ENCODE data around the gene DEDD2. TPM values are rescaled to one million over a fixed set of nuclear protein-coding genes. Genes with fewer than 3 reads are reported as not detected.

DEDD2 gene
- total RNA-seq, 2 experiments from 2014 or later = 35.8 to 40.7 TPM

Other genes starting within 250 kb of the DEDD2 start
- 1 to 10 TPM; 3.4 to 5.6 TPM for gene ATP1A3, start 223.4 kb downstream of the DEDD2 start, total RNA-seq
- under 1 TPM; 0.44 to 0.56 TPM for gene GRIK5, start 147.5 kb downstream of the DEDD2 start, total RNA-seq
- gene ZNF574, start 141.5 kb downstream of the DEDD2 start, total RNA-seq = 10 to 100 TPM; 14.7 to 18.3 TPM
- 10 to 100 TPM; 17.7 to 40.4 TPM for gene POU2F2, start 85.2 kb downstream of the DEDD2 start, total RNA-seq
- 10 to 100 TPM; 21.9 to 24.4 TPM for gene ZNF526, start 2.6 kb upstream of the DEDD2 start, total RNA-seq
- 10 to 100 TPM; 47.3 to 53.8 TPM for gene GSK3A, start 24.9 kb upstream of the DEDD2 start, total RNA-seq
- gene ERF, start 37.5 kb upstream of the DEDD2 start, total RNA-seq = 10 to 100 TPM; 43.5 to 58.7 TPM
- gene CIC, start 51.6 kb upstream of the DEDD2 start, total RNA-seq = 10 to 100 TPM; 67.3 to 77.3 TPM
- gene PRR19, start 84.5 kb upstream of the DEDD2 start, total RNA-seq = 1 to 10 TPM in 1 of 2 experiments, under 1 TPM in 1; 0.89 to 1.1 TPM
- gene PAFAH1B3, start 84.9 kb upstream of the DEDD2 start, total RNA-seq = 10 to 100 TPM; 38.0 to 38.9 TPM
- gene TMEM145, start 95.6 kb upstream of the DEDD2 start, total RNA-seq = 1 to 10 TPM in 1 of 2 experiments, under 1 TPM in 1; 0.15 to 1.1 TPM
- gene MEGF8, start 108.0 kb upstream of the DEDD2 start, total RNA-seq = 1 to 10 TPM; 6.5 TPM
- gene CNFN, start 172.6 kb upstream of the DEDD2 start, total RNA-seq = not detected
- 10 to 100 TPM; 41.5 to 44.6 TPM for gene LIPE, start 209.7 kb upstream of the DEDD2 start, total RNA-seq
- gene CXCL17, start 225.3 kb upstream of the DEDD2 start, total RNA-seq = not detected

All from activated CD8-positive, alpha-beta memory T cell treated with anti-CD3 and anti-CD28 coated beads, Interleukin-2, amount 10 ng/mL, durations not matched to agents 7 days and 5 days (primary cell).